Sigmoid colon (tissue), 7 donors: ENCODE data around the gene PRKCB. TPM values are rescaled to one million over a fixed set of nuclear protein-coding genes. Genes with fewer than 3 reads are reported as not detected.

Experiments
- DNase-seq: peaks from one replicate; pipeline ENCODE4 v3.0.0-alpha.2; 2019
- H3K27ac ChIP-seq, 4 donors: fragments of 200-600 bp; sonication (generic); one replicate each; pipeline ENCODE4 v1.5.1; 2016 to 2019; ENCODE audit warnings: mild to moderate bottlenecking in 1 of 4
- H3K27me3 ChIP-seq, 3 donors: fragments of 200-600 bp; sonication (generic); one replicate each; pipeline ENCODE4 v1.5.1; 2019; ENCODE audit warnings: mild to moderate bottlenecking in 1 of 3
- H3K36me3 ChIP-seq, 4 donors: fragments of 200-600 bp; sonication (generic); one replicate each; pipeline ENCODE4 v1.5.1; 2016 to 2019
- H3K4me1 ChIP-seq, 4 donors: fragments of 200-600 bp; sonication (generic); one replicate each; pipeline ENCODE4 v1.5.1; 2017 to 2019
- H3K4me3 ChIP-seq, 4 donors: fragments of 200-600 bp; sonication (generic); one replicate each; pipeline ENCODE4 v1.5.1; 2017 to 2019; ENCODE audit warnings: mild to moderate bottlenecking in 2 of 4, moderate library complexity in 1 of 4
- H3K9me3 ChIP-seq, 4 donors: fragments of 200-600 bp in 3 of 4; sonication (generic) in 3 of 4; one replicate each; pipeline versions ENCODE4 v1.5.1 to v1.6.1; 2013 to 2019
- CTCF ChIP-seq, 4 experiments: fragments of 450-650 bp in 3 of 4; fragments of 200-600 bp in 1 of 4; IDR thresholded peaks; one replicate each; pipeline ENCODE4 v1.5.1; 2016 to 2019; ENCODE audit warnings: antibody characterized with exemption in 4 of 4, mild to moderate bottlenecking in 3 of 4, moderate library complexity in 2 of 4
- EP300 ChIP-seq, 4 donors: sonication (generic); formaldehyde crosslinking; IDR thresholded peaks; one replicate each; pipeline ENCODE4 v1.6.1; 2017; ENCODE audit warnings: antibody characterized with exemption in 4 of 4
- POLR2A ChIP-seq, 2 donors: fragments of 450-650 bp; IDR thresholded peaks; one replicate each; pipeline ENCODE4 v1.6.1; 2016; ENCODE audit warnings: antibody characterized with exemption in 2 of 2, mild to moderate bottlenecking in 2 of 2, moderate library complexity in 2 of 2
- POLR2AphosphoS5 ChIP-seq, 4 donors: sonication (generic); formaldehyde crosslinking; IDR thresholded peaks; one replicate each; pipeline ENCODE4 v1.6.1; 2017; ENCODE audit warnings: antibody characterized with exemption in 4 of 4
- WGBS, 2 donors: extraction: QIAGEN DNeasy Blood & Tissue Kit; methylation state at CpG; one replicate each; pipeline ENCODE4 v1.1.7; 2013; 5-methylcytosine and 5-hydroxymethylcytosine counted together
- intact Hi-C: fragments of 100-400 bp; cut with DNase I; formaldehyde crosslinking; loops from one replicate; pipeline ENCODE4 v1.15.1; 2023
- polyA plus RNA-seq, 3 donors: library from polyadenylated mRNA; stranded (reverse); fragments of 200-250 nt; gene quantifications; one replicate each; pipeline ENCODE4 v1.2.3, GENCODE V29; 2013
- total RNA-seq, 4 donors: library from RNA; depleted of rRNA; stranded (reverse); fragments of >200 nt; gene quantifications; one replicate each; pipeline ENCODE4 v1.1.0, GENCODE V29; 2016
- donor health status: healthy with polysubstance abuse.
- donor health status: Bipolar disorder and iron deficiency.
- donor health status: healthy.

Gene PRKCB
- total and polyA plus RNA-seq, 7 donors: 3.0 to 43.8 (median 21.4) TPM

- no peak for TF ChIP-seq POLR2AphosphoS5 (IDR thresholded peaks at IDR 0.05)
- TF ChIP-seq POLR2A (IDR thresholded peaks at IDR 0.05): no peak
- no peak for TF ChIP-seq CTCF (IDR thresholded peaks at IDR 0.05)
- no peak for TF ChIP-seq EP300 (IDR thresholded peaks at IDR 0.05)
- no peaks in the 10 kb centered on the region for H3K9me3 ChIP-seq
- DNase-seq: no peak
- no peaks in the 10 kb centered on the region for H3K27me3 ChIP-seq
- no peaks in the 10 kb centered on the region for H3K4me1 ChIP-seq
- intact Hi-C loops: no loop called here
- WGBS, 2 donors: 69 to 73% methylated on average over 7 of the region's 7 CpGs
- no peak overlapping the region for H3K27ac ChIP-seq
- H3K4me3 ChIP-seq: no peak overlapping the region
- peaks cover 0 to 13% (median 5%) of the 10 kb centered on the region in 4 donors for H3K36me3 ChIP-seq
Observed at GRCh38 chr16:24191876-24192402, 356.2 kb downstream of the PRKCB start.

GRCh38 chr16:24195221-24195620 is 359.4 kb downstream of the PRKCB start:
- Histone ChIP-seq H3K4me1 (peaks cover 0 to 10% (median 4%) of the 10 kb centered on the region in 4 donors), H3K9me3 (no peaks in the 10 kb centered on the region), H3K27ac (no peak overlapping the region), H3K27me3 (no peaks in the 10 kb centered on the region), H3K36me3 (peaks cover 0 to 13% (median 5%) of the 10 kb centered on the region in 4 donors), H3K4me3 (no peak overlapping the region)
- DNase-seq: no peak
- WGBS, 2 donors: 67 to 80% methylated on average over 2 of the region's 2 CpGs
- no peak for TF ChIP-seq CTCF (IDR thresholded peaks at IDR 0.05)
- intact Hi-C loops: no loop called here

DNA sequence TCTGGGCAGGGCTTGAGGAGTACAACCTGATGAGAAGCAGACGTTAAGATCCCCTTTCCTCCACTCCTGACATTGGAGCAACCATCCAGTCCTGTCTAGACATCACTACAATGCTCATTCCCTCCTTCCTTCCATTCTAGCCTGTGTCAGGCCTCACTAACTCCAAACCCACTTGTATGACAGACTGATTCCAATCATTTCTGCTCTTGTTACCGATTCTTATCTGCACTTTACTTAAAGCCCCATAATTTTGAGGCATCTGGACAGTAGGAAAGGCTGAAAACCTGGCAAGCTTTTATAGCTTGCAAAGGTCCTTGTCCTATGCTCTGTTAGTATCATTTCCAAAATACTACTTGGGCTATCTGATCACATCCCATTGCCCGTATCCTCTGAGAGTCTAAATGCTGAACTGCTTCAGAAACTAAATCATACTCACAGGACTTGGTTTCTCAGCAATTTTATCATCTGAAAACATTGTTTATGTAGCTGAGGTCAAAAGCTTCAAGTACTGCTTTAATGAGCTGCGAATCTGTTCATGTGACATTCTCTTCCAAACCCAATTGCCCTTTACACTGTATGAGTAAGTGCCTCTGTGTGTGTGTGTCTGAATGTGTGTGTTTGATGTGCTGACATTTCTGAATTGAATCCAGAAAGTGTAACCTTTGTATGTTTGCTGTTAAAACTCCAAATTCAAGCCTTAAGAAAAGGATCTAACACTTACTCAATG is 363.2 kb downstream of the PRKCB start:
- Histone ChIP-seq H3K9me3 (no peaks in the 10 kb centered on the region), H3K27me3 (no peaks in the 10 kb centered on the region), H3K4me1 (peaks cover 0 to 10% (median 4%) of the 10 kb centered on the region in 4 donors), H3K4me3 (no peak overlapping the region), H3K27ac (no peak overlapping the region), H3K36me3 (no peaks in the 10 kb centered on the region)
- no peak for TF ChIP-seq POLR2AphosphoS5 (IDR thresholded peaks at IDR 0.05)
- no peak for TF ChIP-seq CTCF (IDR thresholded peaks at IDR 0.05)
- no peak for TF ChIP-seq POLR2A (IDR thresholded peaks at IDR 0.05)
- TF ChIP-seq EP300 (IDR thresholded peaks at IDR 0.05): no peak
- DNase-seq: no peak
- intact Hi-C loops: no loop called here
- WGBS, 2 donors: 61 to 69% methylated on average over 4 of the region's 4 CpGs

DNA sequence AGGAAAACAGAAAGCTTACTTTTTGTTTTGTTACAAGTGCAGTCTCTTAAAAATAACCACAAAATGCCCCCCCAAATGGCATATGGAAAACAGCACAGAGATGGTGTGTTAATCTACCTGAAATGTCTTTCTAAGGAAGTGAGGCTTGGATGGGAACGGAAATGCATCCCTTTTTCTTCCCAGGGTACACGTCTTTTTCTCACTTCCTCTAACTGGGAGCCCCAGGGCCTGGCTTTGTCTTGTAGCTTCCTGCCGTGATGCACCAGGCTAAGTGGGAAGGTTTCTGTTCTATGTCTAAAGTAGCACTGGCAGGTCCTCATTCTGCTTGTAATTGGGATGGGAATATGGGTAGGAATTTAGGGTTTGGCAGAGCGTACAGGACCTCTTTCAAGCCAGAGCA is 367.9 kb downstream of the PRKCB start:
- Histone ChIP-seq H3K4me3 (no peak overlapping the region), H3K4me1 (peaks cover 0 to 16% (median 7%) of the 10 kb centered on the region in 4 donors), H3K9me3 (no peaks in the 10 kb centered on the region), H3K36me3 (no peaks in the 10 kb centered on the region), H3K27me3 (no peaks in the 10 kb centered on the region), H3K27ac (no peak overlapping the region)
- WGBS, 2 donors: 71 to 84% methylated on average over 4 of the region's 4 CpGs
- no peak for DNase-seq
- intact Hi-C loops: no loop called here
- TF ChIP-seq POLR2A (IDR thresholded peaks at IDR 0.05): no peak
- TF ChIP-seq POLR2AphosphoS5 (IDR thresholded peaks at IDR 0.05): no peak
- no peak for TF ChIP-seq CTCF (IDR thresholded peaks at IDR 0.05)
- no peak for TF ChIP-seq EP300 (IDR thresholded peaks at IDR 0.05)
